Left colon (tissue), 2 donors: ENCODE measurements around the gene ACOX1. TPM values are rescaled to one million over a fixed set of nuclear protein-coding genes. Genes with fewer than 3 reads are reported as not detected.

Source experiments
- ATAC-seq: fragments of 200-7000 bp; cut with Tn5 transposase; one replicate; pipeline ENCODE4 v1.9.1; 2020; ENCODE audit warnings: mild to moderate bottlenecking, moderate library complexity
- DNase-seq, 2 donors: peaks; one replicate each; pipeline ENCODE4 v3.0.0-alpha.2; 2020
- intact Hi-C, 2 donors: fragments of 100-400 bp; cut with DNase I in 1 of 2; cut with micrococcal nuclease in 1 of 2; formaldehyde crosslinking; loops; one replicate each; pipeline versions ENCODE4 v1.11.2 to v1.14.0; 2022; cut with DNase I, micrococcal nuclease
- total RNA-seq, 2 donors: library from RNA; stranded (reverse); fragmentation: NEBNext Ultra II Directional; extraction: Animal tissue kit (Norgen Biotek cat#: 25700); gene quantifications; one replicate each; pipeline ENCODE4 v1.2.1, GENCODE V29; 2021
- donor health status: DM: no; HTN: no; CAD: no.
- donor health status: DM: yes; HTN: yes; CAD: no.

ACOX1 gene
- total RNA-seq, 2 donors from 2014 or later: 170 to 225 TPM

GRCh38 chr17:75899767-75900468 is 79.0 kb downstream of the ACOX1 start:
- DNase-seq (no peak), ATAC-seq (no peak)
- intact Hi-C loops: no loop called here

GRCh38 chr17:75899353-75899752 is 79.6 kb downstream of the ACOX1 start:
- DNase-seq (no peak), ATAC-seq (no peak)
- intact Hi-C loops: no loop called here

GRCh38 chr17:75898791-75899190 is 80.2 kb downstream of the ACOX1 start:
- DNase-seq: no peak
- intact Hi-C loops: no loop called here
- no peak for ATAC-seq

- DNase-seq: no peak
- ATAC-seq: no peak
- intact Hi-C loops: no loop called here
Measured at GRCh38 chr17:75898065-75898464, 80.9 kb downstream of the ACOX1 start.

- intact Hi-C loops: no loop called here
- no peak for ATAC-seq
- peak; percentile 52 to 54 for DNase-seq
Measured at GRCh38 chr17:75897160-75898019, 81.6 kb downstream of the ACOX1 start.

GRCh38 chr17:75896415-75897159 is 82.4 kb downstream of the ACOX1 start, which contains the start of gene TRIM65:
Gene TRIM65, minus strand, starts transcription at chr17:75896951. Its CDS starts 14 bp downstream, at chr17:75896937.
- intact Hi-C loops: no loop called here
- ATAC-seq (peak; percentile 83), DNase-seq (peak; percentile 83 to 90)

- intact Hi-C loops: no loop called here
- DNase-seq (peak in 1 of 2 donors; percentile 47), ATAC-seq (peak; percentile 31)
Measured at GRCh38 chr17:75895370-75896155, 83.4 kb downstream of the ACOX1 start.

- intact Hi-C loops: no loop called here
- DNase-seq (peak in 1 of 2 donors; percentile 8), ATAC-seq (no peak)
Measured at GRCh38 chr17:75894049-75894733, 84.8 kb downstream of the ACOX1 start.

GRCh38 chr17:75893305-75894048 is 85.5 kb downstream of the ACOX1 start:
- ATAC-seq (no peak), DNase-seq (no peak)
- intact Hi-C loops: no loop called here

- intact Hi-C loops: no loop called here
- ATAC-seq (no peak), DNase-seq (no peak)
Measured at GRCh38 chr17:75892556-75893224, 86.3 kb downstream of the ACOX1 start.

GRCh38 chr17:75891605-75892555 is 87.1 kb downstream of the ACOX1 start:
- no peak for ATAC-seq
- DNase-seq: no peak

More at GRCh38 chr17:75891605-75892555, 87.1 kb downstream of the ACOX1 start:
- intact Hi-C loops: no loop called here

Other genes with a start within 250 kb of the ACOX1 start
- 10 to 100 TPM; 14.1 to 16.9 TPM for gene GALK1, start 214.0 kb downstream of the ACOX1 start, total RNA-seq
- 10 to 100 TPM; 18.3 to 21.8 TPM for gene UNK, start 194.4 kb downstream of the ACOX1 start, total RNA-seq
- gene UNC13D, start 134.8 kb downstream of the ACOX1 start, total RNA-seq: 10 to 100 TPM; 20.5 to 31.0 TPM
- 100 to 1,000 TPM in 1 of 2 donors, 10 to 100 TPM in 1; 96.5 to 105 TPM for gene WBP2, start 123.8 kb downstream of the ACOX1 start, total RNA-seq
- gene TRIM47, start 100.6 kb downstream of the ACOX1 start, total RNA-seq: 10 to 100 TPM; 44.8 to 61.8 TPM
- gene TRIM65, start 82.2 kb downstream of the ACOX1 start, total RNA-seq: 10 to 100 TPM; 15.0 to 18.7 TPM
- 100 to 1,000 TPM in 1 of 2 donors, 10 to 100 TPM in 1; 84.2 to 111 TPM for gene MRPL38, start 74.3 kb downstream of the ACOX1 start, total RNA-seq
- gene FBF1, start 38.1 kb downstream of the ACOX1 start, total RNA-seq: 1 to 10 TPM; 5.2 to 5.5 TPM
- 10 to 100 TPM; 21.2 to 27.9 TPM for gene TEN1, start 74 bp upstream of the ACOX1 start, total RNA-seq
- 10 to 100 TPM; 10.1 to 12.4 TPM for gene CDK3, start 21.7 kb upstream of the ACOX1 start, total RNA-seq
- gene EVPL, start 48.1 kb upstream of the ACOX1 start, total RNA-seq: 10 to 100 TPM; 18.9 to 28.5 TPM
- gene SRP68, start 93.4 kb upstream of the ACOX1 start, total RNA-seq: 10 to 100 TPM; 49.9 to 56.5 TPM
- gene GALR2, start 95.6 kb upstream of the ACOX1 start, total RNA-seq: not detected
- gene ZACN, start 100.0 kb upstream of the ACOX1 start, total RNA-seq: under 1 TPM in 1 of 2 donors, not detected in 1; 0.22 TPM
- gene EXOC7, start 124.6 kb upstream of the ACOX1 start, total RNA-seq: 100 to 1,000 TPM; 100 to 102 TPM
- gene FOXJ1, start 162.1 kb upstream of the ACOX1 start, total RNA-seq: 1 to 10 TPM; 1.6 to 2.8 TPM